22Rv1 (cell line): ENCODE measurements around the gene DNAH9.

ENCODE experiments used
- H3K27ac ChIP-seq: fragments of 450-650 bp; 2 replicates; pipeline ENCODE4 v1.5.1; 2017
- ZFX ChIP-seq: fragments of 450-650 bp; IDR thresholded peaks from 2 replicates; pipeline ENCODE4 v1.6.1; 2017; ENCODE audit warnings: antibody characterized with exemption, borderline replicate concordance
- TF ChIP-seq, protein P1 (sequence below): fragments of 450-650 bp; IDR thresholded peaks from 2 replicates; pipeline ENCODE4 v1.5.1; 2017; ENCODE audit warnings: mild to moderate bottlenecking

The DNAH9 gene

DNA sequence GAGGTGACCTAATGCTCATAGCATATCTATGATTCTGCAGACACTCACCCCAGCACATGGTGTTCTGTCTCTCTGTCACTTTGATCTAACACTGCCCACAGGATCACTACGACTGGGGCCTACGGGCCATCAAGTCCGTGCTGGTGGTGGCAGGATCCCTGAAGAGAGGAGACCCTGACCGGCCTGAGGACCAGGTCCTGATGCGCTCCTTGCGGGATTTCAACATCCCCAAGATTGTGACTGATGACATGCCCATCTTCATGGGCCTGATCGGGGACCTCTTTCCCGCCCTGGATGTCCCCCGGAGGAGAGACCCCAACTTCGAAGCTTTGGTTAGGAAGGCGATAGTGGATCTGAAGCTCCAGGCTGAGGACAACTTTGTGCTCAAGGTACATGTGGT, 146.4 kb downstream of the DNAH9 start:
- TF ChIP-seq, protein P1, sequence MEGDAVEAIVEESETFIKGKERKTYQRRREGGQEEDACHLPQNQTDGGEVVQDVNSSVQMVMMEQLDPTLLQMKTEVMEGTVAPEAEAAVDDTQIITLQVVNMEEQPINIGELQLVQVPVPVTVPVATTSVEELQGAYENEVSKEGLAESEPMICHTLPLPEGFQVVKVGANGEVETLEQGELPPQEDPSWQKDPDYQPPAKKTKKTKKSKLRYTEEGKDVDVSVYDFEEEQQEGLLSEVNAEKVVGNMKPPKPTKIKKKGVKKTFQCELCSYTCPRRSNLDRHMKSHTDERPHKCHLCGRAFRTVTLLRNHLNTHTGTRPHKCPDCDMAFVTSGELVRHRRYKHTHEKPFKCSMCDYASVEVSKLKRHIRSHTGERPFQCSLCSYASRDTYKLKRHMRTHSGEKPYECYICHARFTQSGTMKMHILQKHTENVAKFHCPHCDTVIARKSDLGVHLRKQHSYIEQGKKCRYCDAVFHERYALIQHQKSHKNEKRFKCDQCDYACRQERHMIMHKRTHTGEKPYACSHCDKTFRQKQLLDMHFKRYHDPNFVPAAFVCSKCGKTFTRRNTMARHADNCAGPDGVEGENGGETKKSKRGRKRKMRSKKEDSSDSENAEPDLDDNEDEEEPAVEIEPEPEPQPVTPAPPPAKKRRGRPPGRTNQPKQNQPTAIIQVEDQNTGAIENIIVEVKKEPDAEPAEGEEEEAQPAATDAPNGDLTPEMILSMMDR: no peak
- no peak for TF ChIP-seq ZFX
- H3K27ac ChIP-seq: no peak overlapping the region

DNA sequence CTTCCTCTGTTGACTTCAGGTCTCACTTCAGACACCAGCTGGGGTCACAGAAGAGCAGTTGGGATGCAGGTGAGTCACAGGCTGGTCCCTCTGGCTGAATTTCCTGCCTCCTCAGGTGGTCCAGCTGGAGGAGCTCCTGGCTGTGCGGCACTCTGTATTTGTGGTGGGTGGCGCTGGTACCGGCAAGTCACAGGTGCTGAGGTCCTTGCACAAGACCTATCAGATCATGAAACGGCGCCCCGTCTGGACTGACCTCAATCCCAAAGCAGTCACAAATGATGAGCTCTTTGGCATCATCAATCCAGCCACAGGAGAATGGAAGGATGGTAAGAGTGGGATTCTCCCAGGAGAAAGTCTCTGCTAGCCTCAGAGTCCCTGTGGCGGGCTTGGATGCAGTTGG, 149.2 kb downstream of the DNAH9 start:
- no peak for TF ChIP-seq ZFX
- TF ChIP-seq, protein P1: no peak

GRCh38 chr17:11757815-11758214, 159.5 kb downstream of the DNAH9 start:
- TF ChIP-seq, protein P1: no peak
- no peak overlapping the region for H3K27ac ChIP-seq

More for the DNA sequence above, 149.2 kb downstream of the DNAH9 start:
- H3K27ac ChIP-seq: no peak overlapping the region

DNA sequence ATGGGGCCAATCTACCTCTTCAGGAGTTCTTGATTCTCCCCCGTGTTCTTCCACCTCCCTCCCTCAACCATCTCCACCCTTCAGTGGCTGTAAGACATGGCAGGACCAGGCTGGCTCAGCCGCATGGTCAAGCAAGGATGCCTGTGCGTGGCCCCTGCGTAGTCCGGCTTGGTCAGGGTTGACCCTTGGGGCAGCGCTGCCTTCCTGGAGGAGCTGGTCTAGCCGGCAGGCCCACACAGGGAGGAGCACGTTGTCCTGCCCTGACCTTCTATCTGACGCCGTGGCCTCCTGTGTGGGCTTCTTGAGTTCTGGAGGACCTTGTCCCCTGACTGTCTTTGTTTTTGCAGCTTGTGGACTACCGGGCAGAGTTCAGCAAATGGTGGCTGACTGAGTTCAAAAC, 169.8 kb downstream of the DNAH9 start:
- TF ChIP-seq, protein P1: no peak
- TF ChIP-seq ZFX: no peak
- no peak overlapping the region for H3K27ac ChIP-seq

GRCh38 chr17:11768981-11769380, 170.7 kb downstream of the DNAH9 start:
- TF ChIP-seq, protein P1: no peak
- TF ChIP-seq ZFX: no peak
- H3K27ac ChIP-seq: no peak overlapping the region

DNA sequence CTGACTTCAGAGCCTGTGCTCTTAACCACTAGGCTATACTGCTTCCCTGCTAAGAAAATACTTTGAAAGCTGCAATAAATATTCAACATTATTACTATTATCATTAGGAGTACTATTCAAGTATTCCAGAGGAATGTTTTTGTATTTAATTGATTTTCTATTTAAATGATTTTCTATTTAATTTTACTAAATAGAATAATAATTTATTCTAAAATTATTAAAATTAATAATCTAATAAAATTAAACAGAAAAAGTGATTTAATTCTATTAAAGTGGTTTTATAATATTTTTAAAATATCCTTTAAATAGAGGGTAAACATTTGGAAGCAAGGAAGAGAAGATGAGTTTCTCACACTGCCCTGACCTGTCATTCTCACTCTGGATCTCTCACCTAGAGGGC, 173.8 kb downstream of the DNAH9 start:
- H3K27ac ChIP-seq: no peak overlapping the region
- no peak for TF ChIP-seq ZFX
- TF ChIP-seq, protein P1: no peak

GRCh38 chr17:11779892-11780291, 181.6 kb downstream of the DNAH9 start:
- TF ChIP-seq, protein P1: no peak
- TF ChIP-seq ZFX: no peak
- H3K27ac ChIP-seq: no peak overlapping the region
